ENCODE data around the gene EIF2AK3.
A peak's percentile ranks its signal among the peaks of the same experiment; 100 is the strongest.
"Not testable (repeated sequence)": the region's sequence is repeated elsewhere in the genome, so short reads cannot be mapped to it uniquely, and the experiment has no call there.

EIF2AK3 gene

GRCh38 chr2:88591698-88592097, 35.6 kb downstream of the EIF2AK3 start:
- DNase-seq = no peak

GRCh38 chr2:88590998-88591613, 36.2 kb downstream of the EIF2AK3 start:
- peak; percentile 83 for DNase-seq

DNA sequence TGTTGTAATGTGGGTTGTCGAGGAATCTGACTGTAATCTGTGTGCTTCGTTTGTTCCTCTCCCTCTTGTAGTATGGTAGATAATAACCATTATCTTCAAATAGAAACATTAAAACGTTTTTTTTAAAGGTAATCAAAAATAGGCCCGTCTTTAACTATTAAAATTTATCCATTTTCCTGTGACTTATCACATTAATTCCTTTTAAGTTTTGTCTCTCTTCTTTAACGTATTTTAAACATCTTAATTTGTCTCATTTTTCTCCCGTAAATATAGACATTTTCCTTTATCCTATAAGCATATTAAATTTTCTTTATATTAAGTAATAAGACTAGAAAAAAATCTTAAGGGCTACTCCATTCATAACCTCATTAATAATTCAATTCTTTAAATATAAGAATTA, 41.3 kb downstream of the EIF2AK3 start:
- no peak for DNase-seq

GRCh38 chr2:88582030-88582429, 45.2 kb downstream of the EIF2AK3 start:
- no peak for DNase-seq

DNA sequence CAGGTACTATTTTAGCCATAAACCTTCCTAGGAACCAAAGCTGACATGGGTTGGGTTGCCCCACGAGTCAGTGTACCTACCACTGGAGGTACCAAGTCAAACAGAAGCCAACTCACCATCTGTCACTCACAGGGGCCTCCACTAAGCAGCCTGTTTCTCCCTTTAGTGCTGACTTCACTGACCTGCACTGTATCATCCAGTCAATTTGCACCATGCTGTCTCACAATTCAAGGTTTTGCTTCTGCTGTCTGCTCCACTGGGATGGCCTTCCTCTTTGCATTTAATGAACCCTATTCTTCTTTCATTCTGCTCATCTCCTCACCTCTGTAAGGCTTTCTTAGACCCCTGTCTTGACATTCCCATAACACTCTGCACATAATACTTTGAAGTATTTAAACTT, 47.2 kb downstream of the EIF2AK3 start:
- DNase-seq = no peak

DNA sequence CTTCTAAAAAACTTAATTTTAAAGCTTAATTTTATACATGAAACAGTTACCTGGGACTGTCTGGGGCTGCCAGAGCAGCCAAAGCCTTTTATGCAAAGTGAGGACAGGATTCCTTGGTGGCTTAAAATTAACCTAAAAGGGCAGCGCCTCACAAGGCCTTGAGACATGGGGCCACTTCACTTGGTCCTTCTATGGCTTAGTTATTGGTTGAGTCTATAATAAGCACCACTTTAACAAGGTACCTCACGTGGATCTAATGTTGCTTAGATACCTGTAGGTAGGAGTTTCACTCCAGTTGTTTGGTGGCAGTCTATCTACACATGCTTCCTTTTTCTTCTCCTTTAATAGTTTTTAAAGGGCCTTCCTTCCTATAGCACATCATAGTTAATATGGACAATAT, 51.6 kb downstream of the EIF2AK3 start:
- no peak for DNase-seq

GRCh38 chr2:88575051-88575450, 52.2 kb downstream of the EIF2AK3 start:
- DNase-seq = no peak

GRCh38 chr2:88574445-88574844, 52.8 kb downstream of the EIF2AK3 start:
- no peak for DNase-seq

- DNase-seq = no peak
Measured at GRCh38 chr2:88568179-88568578, 59.1 kb downstream of the EIF2AK3 start.

DNA sequence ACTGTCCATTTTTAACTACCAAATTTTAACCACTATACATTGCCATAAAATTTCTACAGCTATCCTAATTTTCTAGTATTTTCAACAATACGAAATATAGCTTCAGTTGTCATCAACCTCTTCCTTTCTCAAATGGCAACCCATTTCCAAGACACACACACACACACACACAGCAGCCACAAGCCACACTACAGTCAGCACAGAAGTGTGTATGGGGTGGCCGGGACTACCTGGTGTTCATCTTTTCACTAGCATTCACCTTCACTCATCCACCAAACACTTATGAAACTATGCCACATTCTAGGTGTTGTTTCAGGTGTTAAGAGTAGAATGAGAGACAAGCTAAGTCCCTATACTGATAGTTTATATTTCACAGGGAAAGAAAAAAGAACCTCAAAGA, 62.9 kb downstream of the EIF2AK3 start:
- DNase-seq = no peak

DNA sequence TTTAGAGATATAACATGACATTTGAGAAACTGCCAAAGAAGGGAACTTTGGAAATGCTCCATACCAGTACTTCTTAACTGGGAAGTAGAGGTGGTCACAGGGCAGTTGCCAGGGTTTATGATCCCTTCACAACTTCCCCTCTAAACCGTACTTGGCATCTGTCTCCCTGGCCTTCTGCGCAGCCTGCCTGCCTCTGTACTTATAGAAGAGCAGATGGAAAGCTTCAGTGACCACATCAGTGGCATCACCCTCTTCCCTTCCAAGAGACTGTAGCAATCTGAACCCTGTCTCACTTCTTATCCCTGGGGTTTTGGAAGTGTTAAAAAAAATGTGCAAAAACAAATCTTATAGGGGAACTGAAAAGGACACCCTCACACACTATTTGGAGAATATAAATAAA, 64.1 kb downstream of the EIF2AK3 start:
- DNase-seq = no peak

DNA sequence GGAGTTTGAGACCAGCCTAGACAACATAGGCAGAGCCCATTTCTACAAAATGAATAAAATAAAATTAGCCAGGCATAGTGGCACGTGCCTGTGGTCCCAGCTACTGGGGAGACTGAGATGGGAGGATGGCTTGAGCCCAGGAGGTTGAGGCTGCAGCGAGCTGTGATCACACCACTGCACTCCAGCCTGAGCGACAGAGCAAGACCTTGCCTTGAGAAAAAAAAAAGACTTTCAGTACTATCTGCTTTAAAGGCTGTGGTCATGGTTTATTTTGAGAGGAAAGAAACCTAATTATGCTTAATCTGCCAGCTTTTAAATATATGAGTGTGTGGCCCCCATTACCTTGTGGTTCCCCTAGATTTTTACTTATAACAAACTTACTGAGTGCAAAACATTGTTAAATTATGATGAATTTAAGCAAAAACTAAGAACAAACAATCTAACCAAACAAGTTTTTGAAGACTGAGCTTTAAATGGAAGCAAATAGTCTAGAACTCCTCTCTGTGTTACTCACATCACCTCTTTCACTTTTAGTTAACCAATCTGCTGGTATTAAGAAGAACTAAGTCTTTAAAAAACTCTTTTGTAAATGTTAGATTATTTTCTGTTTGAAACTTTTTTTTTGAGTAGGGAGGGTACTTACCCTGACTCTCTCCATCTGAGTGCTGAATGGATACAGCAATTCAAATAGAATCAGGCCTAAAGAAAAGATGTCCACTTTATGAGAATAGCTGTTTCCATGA, 65.4 kb downstream of the EIF2AK3 start:
- DNase-seq = no peak

- DNase-seq = no peak
Measured at GRCh38 chr2:88560619-88561307, 66.5 kb downstream of the EIF2AK3 start.

DNA sequence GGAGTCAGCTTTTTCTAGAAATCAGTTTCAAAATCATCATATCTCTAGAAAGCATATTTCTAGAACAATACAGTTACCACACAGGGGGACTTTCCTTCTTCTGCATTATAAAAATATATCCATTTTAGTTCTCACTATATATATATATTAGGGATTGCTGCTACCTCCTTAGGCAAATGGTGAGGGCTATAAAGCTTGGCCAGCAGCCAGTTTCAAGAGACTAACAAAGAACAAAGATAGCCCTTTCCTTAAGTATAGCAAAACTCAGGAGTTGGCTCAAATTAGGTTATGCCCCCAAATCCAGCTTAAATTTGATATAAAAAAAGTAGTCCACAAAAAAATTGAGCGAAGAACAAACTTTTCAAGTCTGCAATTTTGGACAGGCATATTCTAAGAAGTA, 70.0 kb downstream of the EIF2AK3 start:
- DNase-seq = no peak

- DNase-seq = no peak
Measured at GRCh38 chr2:88556026-88556425, 71.2 kb downstream of the EIF2AK3 start.

DNA sequence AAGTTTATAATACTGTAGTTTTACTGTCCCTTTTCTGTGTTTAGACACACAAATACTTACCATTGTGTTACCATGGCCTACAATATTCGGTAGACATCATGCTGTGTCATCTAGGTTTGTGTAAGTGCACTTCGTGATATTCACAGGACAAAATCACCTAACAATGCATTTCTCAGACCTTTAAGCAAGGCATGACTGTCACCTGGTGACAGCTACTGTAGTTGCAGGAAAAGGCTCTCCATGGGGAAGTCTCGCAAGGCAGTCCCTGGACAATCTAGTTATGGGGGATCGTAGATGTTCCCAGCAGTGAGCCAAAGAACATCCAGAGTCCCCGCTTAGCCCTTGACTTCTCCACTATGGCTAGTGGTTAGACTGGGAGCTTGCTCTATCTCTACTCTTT, 73.1 kb downstream of the EIF2AK3 start:
- no peak for DNase-seq

- no peak for DNase-seq
Measured at GRCh38 chr2:88549616-88550292, 77.5 kb downstream of the EIF2AK3 start.

- not testable (repeated sequence) for DNase-seq
Measured at GRCh38 chr2:88546291-88546690, 81.0 kb downstream of the EIF2AK3 start.

DNA sequence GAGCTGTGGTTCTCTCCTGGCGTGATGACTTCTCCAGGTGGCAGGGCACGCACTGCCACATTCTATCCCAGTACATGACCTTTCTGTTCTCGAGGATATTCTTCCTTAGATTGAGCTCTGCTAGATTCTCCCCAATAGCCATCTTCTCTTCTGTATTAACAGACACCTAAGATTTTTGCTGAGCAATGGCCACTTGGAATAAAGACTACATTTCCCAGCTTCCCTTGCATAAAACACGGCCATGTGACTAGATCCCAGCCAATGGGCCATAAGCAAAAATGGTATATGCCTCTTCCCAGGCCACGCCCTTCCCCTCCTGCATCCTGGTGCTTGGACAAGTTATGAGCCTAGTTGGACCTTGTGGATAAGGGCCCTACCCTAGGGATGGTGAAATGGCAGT, 82.1 kb downstream of the EIF2AK3 start:
- peak; percentile 39 for DNase-seq

GRCh38 chr2:88543541-88544057, 83.7 kb downstream of the EIF2AK3 start:
- DNase-seq = no peak

DNA sequence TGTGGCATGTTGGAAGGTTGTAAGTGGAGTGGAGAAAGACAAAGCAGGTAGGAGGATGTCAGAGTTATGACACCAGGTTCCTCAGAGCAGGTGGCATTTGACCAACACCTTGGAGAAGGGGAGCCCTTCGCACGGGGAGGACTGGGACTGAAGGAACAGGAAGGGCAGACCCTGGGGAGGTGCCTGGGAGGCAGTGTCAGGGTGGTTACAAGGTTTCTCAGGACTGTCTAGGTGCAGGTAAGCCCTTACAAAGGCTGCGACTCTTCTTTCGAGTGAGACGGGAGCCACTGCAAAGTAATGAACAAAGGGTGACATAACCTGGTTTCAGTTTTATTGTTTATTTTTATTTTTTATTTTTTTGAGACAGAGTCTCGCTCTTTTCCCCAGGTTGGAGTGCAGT, 84.6 kb downstream of the EIF2AK3 start:
- no peak for DNase-seq

DNA sequence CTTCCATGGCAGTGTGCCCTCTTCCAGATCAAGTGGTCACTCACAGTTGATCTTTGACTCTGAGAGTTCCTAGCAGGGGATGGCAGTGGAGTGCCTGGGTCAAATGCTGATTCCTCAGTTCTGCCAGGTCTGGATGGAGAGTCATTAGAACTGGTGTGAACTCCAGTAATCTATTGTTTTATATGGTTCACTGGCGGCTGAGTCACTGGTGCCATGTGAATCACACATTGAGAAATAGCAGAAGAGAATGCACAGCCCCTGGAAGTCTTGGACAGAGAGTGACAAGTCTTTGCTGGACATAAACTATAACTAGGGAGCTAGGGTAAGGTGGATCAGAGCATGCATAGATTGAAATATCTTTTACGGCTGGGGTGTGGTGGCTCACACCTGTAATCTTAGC, 86.9 kb downstream of the EIF2AK3 start:
- DNase-seq = no peak

GRCh38 chr2:88538362-88538917, 88.8 kb downstream of the EIF2AK3 start:
- no peak for DNase-seq
